ENCODE results near the gene TAPBP.
A peak's percentile ranks its signal among the peaks of the same experiment; 100 is the strongest.
"Not testable (repeated sequence)": the region's sequence is repeated elsewhere in the genome, so short reads cannot be mapped to it uniquely, and the experiment has no call there.

The TAPBP gene

GRCh38 chr6:33277663-33278391 lies 36.1 kb downstream of the TAPBP start:
- Histone ChIP-seq H3K79me2 (ENCODE audit: insufficient read depth, low read length) (peaks cover 37% of the 10 kb centered on the region), H3K27me3 (ENCODE audit: insufficient read depth, low read length, poor library complexity) (no peaks in the 10 kb centered on the region), H4K20me1 (ENCODE audit: insufficient read depth, low read length) (peaks cover 44% of the 10 kb centered on the region), H3K4me3 (ENCODE audit: low read depth in 1 of 2, low read length in 2 of 2) (peak overlapping the region; percentile 19 to 66; a peak in 3 of 4 replicates), H3K4me1 (ENCODE audit: insufficient read depth, low read length) (peaks cover 54% of the 10 kb centered on the region), H3K27ac (ENCODE audit: low read length) (peak overlapping the region; percentile 83), H3K9ac (ENCODE audit: low read depth, low read length) (peak overlapping the region; percentile 75), H3K36me3 (ENCODE audit: insufficient read depth, low read length) (peaks cover 87% of the 10 kb centered on the region), H3K4me2 (ENCODE audit: insufficient read depth, low read length) (peak overlapping the region; percentile 78), H2AFZ (ENCODE audit: low read depth, low read length) (peak overlapping the region; percentile 77; the same call in 1 of the 2 replicates), H3K9me3 (ENCODE audit: insufficient read depth, low read length, severe bottlenecking) (no peaks in the 10 kb centered on the region)
- TF ChIP-seq EZH2 (IDR thresholded peaks at IDR 0.05; ENCODE audit: borderline replicate concordance, low read depth, low read length, severe bottlenecking) (no peak), CTCF (IDR thresholded peaks at IDR 0.05; ENCODE audit: borderline replicate concordance, extremely low read depth, low read length, poor library complexity, severe bottlenecking) (peak; percentile 56)
- DNase-seq: peak; percentile 53
- ATAC-seq (ENCODE audit: insufficient read depth, low read depth): peak; percentile 20; the same call in 2 of the 3 replicates

DNA sequence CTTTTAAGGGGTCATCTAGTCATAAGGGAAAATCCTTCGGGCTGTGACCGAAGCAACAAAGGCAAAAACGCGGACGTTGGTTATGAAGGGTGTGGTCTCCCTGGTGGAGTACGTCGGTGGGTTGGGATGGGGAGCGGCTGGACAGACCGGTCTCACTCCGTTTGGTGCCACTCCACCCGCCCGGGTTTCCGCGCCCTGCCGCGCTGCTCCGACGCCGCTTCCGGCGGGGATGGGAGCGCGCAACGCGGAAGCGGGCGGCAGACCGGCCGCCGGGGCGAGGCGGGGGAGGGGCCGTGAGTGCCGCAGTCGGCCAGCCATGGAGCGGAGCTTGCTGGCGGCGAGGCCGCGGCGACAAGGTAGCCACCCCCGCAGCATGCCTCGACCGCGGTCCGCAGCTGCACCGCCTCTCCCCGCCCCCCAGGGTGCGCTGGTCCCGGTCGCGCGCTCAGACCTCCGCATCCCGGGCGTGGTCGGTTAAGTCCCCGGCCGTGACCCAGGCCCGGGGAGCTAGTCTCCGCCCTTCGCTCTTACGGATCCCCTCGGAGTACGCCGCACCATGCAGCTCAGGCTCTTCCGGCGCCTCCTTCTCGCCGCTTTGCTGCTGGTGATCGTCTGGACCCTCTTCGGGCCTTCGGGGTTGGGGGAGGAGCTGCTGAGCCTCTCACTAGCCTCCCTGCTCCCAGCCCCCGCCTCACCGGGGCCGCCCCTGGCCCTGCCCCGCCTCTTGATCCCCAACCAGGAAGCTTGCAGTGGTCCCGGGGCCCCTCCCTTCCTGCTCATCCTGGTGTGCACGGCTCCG lies 36.8 kb downstream of the TAPBP start, which contains the start of gene B3GALT4:
B3GALT4 (plus strand) TSS at position 260 of the 799 bp plus-strand sequence; CDS start at position 557, 297 bp downstream.
- peak within 1 kb of the TSS; percentile 77 for H2AFZ ChIP-seq (ENCODE audit: low read depth, low read length)
- H3K27ac ChIP-seq (ENCODE audit: low read length): peak within 1 kb of the TSS; percentile 83
- no peaks in the 10 kb centered on the region for H3K9me3 ChIP-seq (ENCODE audit: insufficient read depth, low read length, severe bottlenecking)
- H3K4me1 ChIP-seq (ENCODE audit: insufficient read depth, low read length): peaks cover 58% of the 10 kb centered on the region
- peak; percentile 69 for ATAC-seq (ENCODE audit: insufficient read depth, low read depth)
- H3K4me3 ChIP-seq (ENCODE audit: low read depth in 1 of 2, low read length in 2 of 2): peak within 1 kb of the TSS; percentile 19 to 66; a peak in 3 of 4 replicates
- no peaks in the 10 kb centered on the region for H3K27me3 ChIP-seq (ENCODE audit: insufficient read depth, low read length, poor library complexity)
- H3K9ac ChIP-seq (ENCODE audit: low read depth, low read length): peak within 1 kb of the TSS; percentile 75
- H3K4me2 ChIP-seq (ENCODE audit: insufficient read depth, low read length): peak within 1 kb of the TSS; percentile 78
- peaks cover 51% of the 10 kb centered on the region for H4K20me1 ChIP-seq (ENCODE audit: insufficient read depth, low read length)
- H3K36me3 ChIP-seq (ENCODE audit: insufficient read depth, low read length): peaks cover 88% of the 10 kb centered on the region
- TF ChIP-seq CTCF (IDR thresholded peaks at IDR 0.05; ENCODE audit: borderline replicate concordance, extremely low read depth, low read length, poor library complexity, severe bottlenecking): peak; percentile 51
- TF ChIP-seq EZH2 (IDR thresholded peaks at IDR 0.05; ENCODE audit: borderline replicate concordance, low read depth, low read length, severe bottlenecking): no peak
- H3K79me2 ChIP-seq (ENCODE audit: insufficient read depth, low read length): peaks cover 44% of the 10 kb centered on the region
- DNase-seq: peak; percentile 84

GRCh38 chr6:33276581-33276863 lies 37.4 kb downstream of the TAPBP start:
- Histone ChIP-seq H3K4me2 (ENCODE audit: insufficient read depth, low read length) (peak overlapping the region; percentile 78), H3K9ac (ENCODE audit: low read depth, low read length) (peak overlapping the region; percentile 75), H3K27me3 (ENCODE audit: insufficient read depth, low read length, poor library complexity) (no peaks in the 10 kb centered on the region), H3K4me1 (ENCODE audit: insufficient read depth, low read length) (peaks cover 58% of the 10 kb centered on the region), H3K27ac (ENCODE audit: low read length) (peak overlapping the region; percentile 83), H2AFZ (ENCODE audit: low read depth, low read length) (0 out of 2 replicates have a peak overlapping the region, but pooled peaks have one; percentile 77), H3K9me3 (ENCODE audit: insufficient read depth, low read length, severe bottlenecking) (no peaks in the 10 kb centered on the region), H3K4me3 (ENCODE audit: low read depth in 1 of 2, low read length in 2 of 2) (peak overlapping the region; percentile 19 to 66; a peak in 3 of 4 replicates), H3K36me3 (ENCODE audit: insufficient read depth, low read length) (peaks cover 85% of the 10 kb centered on the region), H3K79me2 (ENCODE audit: insufficient read depth, low read length) (peaks cover 47% of the 10 kb centered on the region), H4K20me1 (ENCODE audit: insufficient read depth, low read length) (peaks cover 51% of the 10 kb centered on the region)
- no peak for DNase-seq
- TF ChIP-seq CTCF (IDR thresholded peaks at IDR 0.05; ENCODE audit: borderline replicate concordance, extremely low read depth, low read length, poor library complexity, severe bottlenecking): no peak
- ATAC-seq (ENCODE audit: insufficient read depth, low read depth): no peak

DNA sequence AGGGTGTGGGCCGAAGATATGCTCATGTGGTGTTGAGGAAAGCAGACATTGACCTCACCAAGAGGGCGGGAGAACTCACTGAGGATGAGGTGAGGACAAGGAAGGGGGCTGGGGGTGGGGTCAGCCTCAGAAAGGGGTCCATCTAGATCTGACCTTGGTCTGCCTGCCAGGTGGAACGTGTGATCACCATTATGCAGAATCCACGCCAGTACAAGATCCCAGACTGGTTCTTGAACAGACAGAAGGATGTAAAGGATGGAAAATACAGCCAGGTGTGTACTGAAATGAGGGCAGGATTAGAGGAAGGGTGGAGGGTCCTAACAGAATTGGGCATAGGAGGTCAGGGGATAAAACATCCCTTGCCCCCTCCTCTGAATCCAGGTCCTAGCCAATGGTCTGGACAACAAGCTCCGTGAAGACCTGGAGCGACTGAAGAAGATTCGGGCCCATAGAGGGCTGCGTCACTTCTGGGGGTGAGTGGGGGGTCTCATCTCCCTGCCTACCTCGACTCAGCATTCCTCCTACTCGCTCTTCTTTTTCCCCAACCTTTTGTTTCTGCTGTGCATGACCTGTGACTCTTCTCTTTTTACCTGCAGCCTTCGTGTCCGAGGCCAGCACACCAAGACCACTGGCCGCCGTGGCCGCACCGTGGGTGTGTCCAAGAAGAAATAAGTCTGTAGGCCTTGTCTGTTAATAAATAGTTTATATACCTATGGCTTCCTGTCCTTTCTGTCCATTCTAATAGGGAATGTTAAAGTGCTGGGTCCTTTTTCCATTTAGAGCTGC lies 37.9 kb downstream of the TAPBP start:
- Histone ChIP-seq H3K27ac (ENCODE audit: low read length) (peak overlapping the region; percentile 83), H3K4me2 (ENCODE audit: insufficient read depth, low read length) (peak overlapping the region; percentile 78), H3K36me3 (ENCODE audit: insufficient read depth, low read length) (peaks cover 80% of the 10 kb centered on the region), H3K4me1 (ENCODE audit: insufficient read depth, low read length) (peaks cover 59% of the 10 kb centered on the region), H3K79me2 (ENCODE audit: insufficient read depth, low read length) (peaks cover 51% of the 10 kb centered on the region), H3K4me3 (ENCODE audit: low read depth in 1 of 2, low read length in 2 of 2) (peak overlapping the region; percentile 19 to 66; a peak in 3 of 4 replicates), H3K9ac (ENCODE audit: low read depth, low read length) (peak overlapping the region; percentile 85), H4K20me1 (ENCODE audit: insufficient read depth, low read length) (peaks cover 49% of the 10 kb centered on the region)
- H2AFZ ChIP-seq (ENCODE audit: low read depth, low read length); DNase-seq; H3K9me3 ChIP-seq (ENCODE audit: insufficient read depth, low read length, severe bottlenecking); ATAC-seq (ENCODE audit: insufficient read depth, low read depth); H3K27me3 ChIP-seq (ENCODE audit: insufficient read depth, low read length, poor library complexity): not testable (repeated sequence)
